Measurements from ENCODE around the gene SHCBP1L.

The SHCBP1L gene

GRCh38 chr1:182888736-182889531 is 64.0 kb downstream of the SHCBP1L start:
- DNase-seq = no peak

- no peak for DNase-seq
Measured at GRCh38 chr1:182886985-182887384, 66.0 kb downstream of the SHCBP1L start.

- no peak for DNase-seq
Measured at GRCh38 chr1:182885591-182885990, 67.4 kb downstream of the SHCBP1L start.

- DNase-seq = no peak
Measured at GRCh38 chr1:182884872-182885271, 68.1 kb downstream of the SHCBP1L start.

- no peak for DNase-seq
Measured at GRCh38 chr1:182877842-182878241, 75.1 kb downstream of the SHCBP1L start.

- DNase-seq = no peak
Measured at GRCh38 chr1:182877331-182877730, 75.6 kb downstream of the SHCBP1L start.

GRCh38 chr1:182875889-182876288 is 77.1 kb downstream of the SHCBP1L start:
- DNase-seq = no peak

- no peak for DNase-seq
Measured at GRCh38 chr1:182872881-182873280, 80.1 kb downstream of the SHCBP1L start.

GRCh38 chr1:182869241-182869666 is 83.7 kb downstream of the SHCBP1L start:
- no peak for DNase-seq

GRCh38 chr1:182867861-182868260 is 85.1 kb downstream of the SHCBP1L start:
- no peak for DNase-seq

GRCh38 chr1:182863940-182864339 is 89.0 kb downstream of the SHCBP1L start:
- no peak for DNase-seq

GRCh38 chr1:182862827-182863226 is 90.1 kb downstream of the SHCBP1L start:
- DNase-seq = no peak

- no peak for DNase-seq
Measured at GRCh38 chr1:182861994-182862393, 91.0 kb downstream of the SHCBP1L start.

- no peak for DNase-seq
Measured at GRCh38 chr1:182860658-182861057, 92.3 kb downstream of the SHCBP1L start.

GRCh38 chr1:182857212-182857611 is 95.8 kb downstream of the SHCBP1L start:
- no peak for DNase-seq

- DNase-seq = no peak
Measured at GRCh38 chr1:182855911-182856310, 97.1 kb downstream of the SHCBP1L start.

GRCh38 chr1:182851825-182852224 is 101.1 kb downstream of the SHCBP1L start:
- DNase-seq = no peak

GRCh38 chr1:182850319-182850718 is 102.6 kb downstream of the SHCBP1L start:
- DNase-seq = no peak

Data from stimulated activated CD4-positive, alpha-beta T cell treated with anti-CD3 and anti-CD28 coated beads, Interleukin-12 subunit alpha, Interleukin-12 subunit beta, amount 100 ng/mL, for 4 hours (primary cell).